Measurements from ENCODE around the gene TTBK2.

TTBK2 gene

DNA sequence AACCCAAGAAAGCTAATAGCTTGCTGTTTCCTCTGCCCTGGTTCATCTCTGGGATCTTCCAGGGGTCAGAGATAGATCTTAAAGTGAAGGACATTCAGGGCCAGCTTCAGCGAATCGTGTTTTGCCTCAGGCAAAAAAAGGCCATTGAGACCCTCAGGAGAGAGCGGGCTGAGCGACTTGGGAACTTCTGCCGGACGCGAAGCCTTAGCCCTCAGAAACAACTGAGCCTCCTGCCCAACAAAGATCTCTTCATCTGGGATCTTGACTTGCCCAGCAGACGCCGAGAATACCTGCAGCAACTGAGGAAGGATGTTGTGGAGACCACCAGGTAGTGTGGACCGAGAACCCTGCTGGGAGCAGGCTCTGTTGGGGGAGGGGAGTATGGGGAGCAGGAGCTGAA lies 226.2 kb downstream of the TTBK2 start:
- in situ Hi-C loops (cut with HindIII; ENCODE audit: low pct_ligation_motif_present, low sequenced_read_pairs), result no loop called here
- TF ChIP-seq, protein P1, sequence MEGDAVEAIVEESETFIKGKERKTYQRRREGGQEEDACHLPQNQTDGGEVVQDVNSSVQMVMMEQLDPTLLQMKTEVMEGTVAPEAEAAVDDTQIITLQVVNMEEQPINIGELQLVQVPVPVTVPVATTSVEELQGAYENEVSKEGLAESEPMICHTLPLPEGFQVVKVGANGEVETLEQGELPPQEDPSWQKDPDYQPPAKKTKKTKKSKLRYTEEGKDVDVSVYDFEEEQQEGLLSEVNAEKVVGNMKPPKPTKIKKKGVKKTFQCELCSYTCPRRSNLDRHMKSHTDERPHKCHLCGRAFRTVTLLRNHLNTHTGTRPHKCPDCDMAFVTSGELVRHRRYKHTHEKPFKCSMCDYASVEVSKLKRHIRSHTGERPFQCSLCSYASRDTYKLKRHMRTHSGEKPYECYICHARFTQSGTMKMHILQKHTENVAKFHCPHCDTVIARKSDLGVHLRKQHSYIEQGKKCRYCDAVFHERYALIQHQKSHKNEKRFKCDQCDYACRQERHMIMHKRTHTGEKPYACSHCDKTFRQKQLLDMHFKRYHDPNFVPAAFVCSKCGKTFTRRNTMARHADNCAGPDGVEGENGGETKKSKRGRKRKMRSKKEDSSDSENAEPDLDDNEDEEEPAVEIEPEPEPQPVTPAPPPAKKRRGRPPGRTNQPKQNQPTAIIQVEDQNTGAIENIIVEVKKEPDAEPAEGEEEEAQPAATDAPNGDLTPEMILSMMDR (IDR thresholded peaks at IDR 0.05; ENCODE audit: low read depth, low read length, missing control alignments), result no peak

DNA sequence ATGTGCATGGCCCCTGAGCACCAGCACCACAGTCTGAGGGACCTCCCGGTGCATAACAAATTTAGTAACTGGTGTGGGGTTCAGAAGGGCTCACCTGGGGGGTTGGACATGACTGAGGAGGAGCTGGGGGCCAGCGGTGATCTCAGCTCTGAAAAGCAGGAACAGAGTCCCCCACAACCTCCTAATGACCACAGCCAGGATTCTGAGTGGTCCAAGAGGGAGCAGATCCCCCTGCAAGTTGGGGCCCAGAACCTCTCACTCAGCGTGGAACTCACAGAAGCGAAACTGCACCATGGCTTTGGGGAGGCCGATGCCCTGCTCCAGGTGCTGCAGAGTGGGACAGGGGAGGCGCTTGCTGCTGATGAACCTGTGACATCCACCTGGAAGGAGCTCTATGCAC lies 226.6 kb downstream of the TTBK2 start:
- H3K4me3 ChIP-seq (ENCODE audit: low read depth, low read length), result no peak overlapping the region
- no peaks in the 10 kb centered on the region for H3K36me3 ChIP-seq (replicated peaks)
- H3K27ac ChIP-seq, result no peak overlapping the region
- no peak for DNase-seq
- TF ChIP-seq, protein P1 (IDR thresholded peaks at IDR 0.05; ENCODE audit: low read depth, low read length, missing control alignments), result no peak
- in situ Hi-C loops (cut with HindIII; ENCODE audit: low pct_ligation_motif_present, low sequenced_read_pairs), result no loop called here
- H3K27me3 ChIP-seq (replicated peaks), result no peaks in the 10 kb centered on the region

More for the DNA sequence above, 226.2 kb downstream of the TTBK2 start:
- Histone ChIP-seq H3K27me3 (replicated peaks) (no peaks in the 10 kb centered on the region), H3K4me3 (ENCODE audit: low read depth, low read length) (no peak overlapping the region), H3K27ac (no peak overlapping the region), H3K36me3 (replicated peaks) (no peaks in the 10 kb centered on the region)
- DNase-seq, result no peak

DNA sequence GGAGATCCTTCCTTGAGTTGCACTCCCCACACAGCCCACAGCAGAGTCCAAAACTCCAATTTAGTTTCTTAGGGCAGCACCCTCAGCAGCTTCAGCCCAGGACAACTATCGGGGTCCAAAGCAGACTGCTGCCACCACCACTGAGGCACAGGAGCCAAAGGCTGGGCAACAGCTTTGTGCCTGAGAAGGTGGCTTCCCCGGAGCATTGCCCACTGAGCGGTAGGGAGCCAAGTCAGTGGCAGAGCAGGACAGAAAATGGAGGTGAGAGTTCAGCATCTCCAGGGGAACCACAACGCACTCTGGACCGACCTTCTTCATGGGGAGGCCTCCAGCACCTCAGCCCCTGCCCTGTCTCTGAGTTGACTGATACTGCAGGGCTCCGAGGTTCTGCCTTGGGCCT lies 227.1 kb downstream of the TTBK2 start:
- H3K4me3 ChIP-seq (ENCODE audit: low read depth, low read length), result no peak overlapping the region
- no peak for DNase-seq
- in situ Hi-C loops (cut with HindIII; ENCODE audit: low pct_ligation_motif_present, low sequenced_read_pairs), result no loop called here
- peaks cover 2% of the 10 kb centered on the region for H3K36me3 ChIP-seq (replicated peaks)
- TF ChIP-seq, protein P1 (IDR thresholded peaks at IDR 0.05; ENCODE audit: low read depth, low read length, missing control alignments), result no peak
- H3K27me3 ChIP-seq (replicated peaks), result no peaks in the 10 kb centered on the region
- H3K27ac ChIP-seq, result no peak overlapping the region

DNA sequence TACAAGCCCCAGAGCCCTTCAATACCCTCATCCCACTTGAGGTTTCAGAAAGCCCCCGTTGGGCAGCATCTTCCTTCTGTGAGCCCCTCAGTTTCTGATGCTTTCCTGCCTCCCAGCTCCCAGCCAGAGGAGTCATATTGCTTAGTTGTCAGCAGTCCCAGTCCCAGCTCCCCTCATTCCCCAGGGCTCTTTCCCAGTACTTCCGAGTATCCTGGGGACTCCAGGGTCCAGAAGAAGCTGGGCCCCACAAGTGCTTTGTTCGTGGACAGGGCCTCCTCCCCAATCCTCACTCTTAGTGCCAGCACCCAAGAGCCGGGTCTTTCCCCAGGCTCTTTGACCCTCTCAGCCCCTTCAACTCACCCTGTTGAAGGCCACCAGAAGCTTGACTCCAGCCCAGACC lies 227.6 kb downstream of the TTBK2 start:
- no peak overlapping the region for H3K27ac ChIP-seq
- no peaks in the 10 kb centered on the region for H3K27me3 ChIP-seq (replicated peaks)
- in situ Hi-C loops (cut with HindIII; ENCODE audit: low pct_ligation_motif_present, low sequenced_read_pairs), result no loop called here
- TF ChIP-seq, protein P1 (IDR thresholded peaks at IDR 0.05; ENCODE audit: low read depth, low read length, missing control alignments), result no peak
- no peak overlapping the region for H3K4me3 ChIP-seq (ENCODE audit: low read depth, low read length)
- peaks cover 2% of the 10 kb centered on the region for H3K36me3 ChIP-seq (replicated peaks)
- DNase-seq, result no peak

DNA sequence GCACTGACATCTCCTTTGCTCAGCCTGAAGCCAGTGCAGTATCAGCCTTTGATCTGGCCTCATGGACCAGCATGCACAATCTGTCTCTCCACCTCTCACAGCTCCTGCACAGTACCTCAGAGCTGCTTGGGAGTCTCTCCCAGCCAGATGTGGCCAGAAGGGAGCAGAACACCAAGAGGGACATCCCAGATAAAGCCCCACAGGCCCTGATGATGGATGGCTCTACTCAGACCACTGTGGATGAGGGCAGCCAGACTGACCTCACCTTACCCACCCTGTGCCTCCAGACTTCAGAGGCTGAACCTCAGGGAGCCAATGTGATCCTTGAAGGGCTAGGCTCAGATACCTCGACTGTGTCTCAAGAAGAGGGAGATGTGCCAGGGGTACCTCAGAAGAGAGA lies 228.0 kb downstream of the TTBK2 start:
- peaks cover 2% of the 10 kb centered on the region for H3K36me3 ChIP-seq (replicated peaks)
- in situ Hi-C loops (cut with HindIII; ENCODE audit: low pct_ligation_motif_present, low sequenced_read_pairs), result no loop called here
- no peak overlapping the region for H3K4me3 ChIP-seq (ENCODE audit: low read depth, low read length)
- H3K27ac ChIP-seq, result no peak overlapping the region
- no peak for DNase-seq
- no peaks in the 10 kb centered on the region for H3K27me3 ChIP-seq (replicated peaks)
- TF ChIP-seq, protein P1 (IDR thresholded peaks at IDR 0.05; ENCODE audit: low read depth, low read length, missing control alignments), result no peak

DNA sequence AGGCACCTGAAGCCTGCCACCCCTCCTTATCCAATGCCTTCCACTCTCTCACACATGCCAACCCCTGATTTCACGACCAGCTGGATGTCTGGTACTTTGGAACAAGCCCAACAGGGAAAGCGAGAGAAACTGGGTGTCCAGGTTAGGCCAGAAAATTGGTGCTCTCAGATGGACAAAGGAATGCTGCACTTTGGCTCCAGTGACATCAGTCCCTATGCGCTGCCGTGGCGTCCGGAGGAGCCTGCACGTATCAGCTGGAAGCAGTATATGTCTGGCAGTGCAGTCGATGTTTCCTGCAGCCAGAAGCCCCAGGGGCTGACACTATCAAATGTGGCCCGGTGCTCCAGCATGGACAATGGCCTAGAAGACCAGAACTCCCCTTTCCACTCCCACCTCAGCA lies 228.8 kb downstream of the TTBK2 start:
- Histone ChIP-seq H3K36me3 (replicated peaks) (peaks cover 2% of the 10 kb centered on the region), H3K4me3 (ENCODE audit: low read depth, low read length) (no peak overlapping the region), H3K27ac (no peak overlapping the region), H3K27me3 (replicated peaks) (no peaks in the 10 kb centered on the region)
- TF ChIP-seq, protein P1 (IDR thresholded peaks at IDR 0.05; ENCODE audit: low read depth, low read length, missing control alignments), result no peak
- no peak for DNase-seq
- in situ Hi-C loops (cut with HindIII; ENCODE audit: low pct_ligation_motif_present, low sequenced_read_pairs), result no loop called here

All from brain microvascular endothelial cell (primary cell).